GM13976 (cell line): ENCODE measurements around the gene MBLAC2.

Experiments used
- DNase-seq: peaks from one replicate; pipeline ENCODE4 v3.0.0; 2012; ENCODE audit warnings: low spot score
- CTCF ChIP-seq: IDR thresholded peaks from 2 replicates; pipeline ENCODE4 v1.5.1; 2012; ENCODE audit warnings: borderline replicate concordance, mild to moderate bottlenecking; ENCODE audit not compliant: insufficient read depth; ENCODE audit errors: extremely low read depth, missing control alignments, control extremely low read depth
- in situ Hi-C: fragments of 300-500 bp; cut with MboI; formaldehyde crosslinking; loops from one replicate; pipeline ENCODE4 v1.12.0; 2022; ENCODE audit warnings: low sequenced_read_pairs, mixed read lengths, inconsistent platforms; ENCODE audit not compliant: unreplicated experiment

Gene MBLAC2

GRCh38 chr5:90473396-90474234 is 956 bp downstream of the MBLAC2 start:
- peak; percentile 45 for DNase-seq
- in situ Hi-C loops, result no loop called here
- TF ChIP-seq CTCF, result no peak

GRCh38 chr5:90472783-90473395 is 1.7 kb downstream of the MBLAC2 start:
- DNase-seq, result no peak
- in situ Hi-C loops, result no loop called here
- no peak for TF ChIP-seq CTCF

- TF ChIP-seq CTCF, result no peak
- DNase-seq, result no peak
- in situ Hi-C loops, result no loop called here
Observed at GRCh38 chr5:90461288-90461687, 13.3 kb downstream of the MBLAC2 start.

- DNase-seq, result no peak
- in situ Hi-C loops, result loop anchor here (10.0 kb wide), 1 partner anchor 338 kb away; no protein-coding TSS in a partner anchor
- no peak for TF ChIP-seq CTCF
Observed at GRCh38 chr5:90446961-90447360, 27.6 kb downstream of the MBLAC2 start.

GRCh38 chr5:90440644-90441043 is 33.9 kb downstream of the MBLAC2 start:
- TF ChIP-seq CTCF, result no peak
- in situ Hi-C loops, result loop anchor here (10.0 kb wide), 1 partner anchor 344 kb away; no protein-coding TSS in a partner anchor
- DNase-seq, result no peak

- TF ChIP-seq CTCF, result no peak
- no peak for DNase-seq
- in situ Hi-C loops, result loop anchor here (10.0 kb wide), 1 partner anchor 167 kb away; no protein-coding TSS in a partner anchor
Observed at GRCh38 chr5:90438100-90438499, 36.5 kb downstream of the MBLAC2 start.
